Measurements from ENCODE around the gene GNG11. TPM values are rescaled to one million over a fixed set of nuclear protein-coding genes. Genes with fewer than 3 reads are reported as not detected.
A peak's percentile ranks its signal among the peaks of the same experiment; 100 is the strongest.

The GNG11 gene
- 6.7 TPM in 1 of 2 replicates, not detected in the other for total RNA-seq (ENCODE audit: low replicate concordance)
- long read RNA-seq: 0 reads

- no peaks in the 10 kb centered on the region for H3K9me3 Mint-ChIP-seq
- DNase-seq (ENCODE audit: extremely low spot score, unreplicated experiment): peak; percentile 72
- H3K27me3 Mint-ChIP-seq: peaks cover 31% of the 10 kb centered on the region
- H3K4me1 Mint-ChIP-seq (ENCODE audit: unreplicated experiment): peaks cover 17% of the 10 kb centered on the region
- TF ChIP-seq CTCF (conservative IDR thresholded peaks at IDR 0.05): no peak
- peak within 1 kb of the TSS; percentile 87 for H3K4me3 Mint-ChIP-seq
- peaks cover 5% of the 10 kb centered on the region for H3K36me3 Mint-ChIP-seq
- no peak within 1 kb of the TSS for H3K27ac Mint-ChIP-seq
Observed at GRCh38 chr7:93921607-93922566, at the start of gene GNG11. TSS of gene GNG11 (plus strand) at chr7:93921735. CDS start at chr7:93922138, 403 bp downstream.

- no peaks in the 10 kb centered on the region for H3K4me1 Mint-ChIP-seq (ENCODE audit: unreplicated experiment)
- H3K27ac Mint-ChIP-seq: no peak overlapping the region
- no peak for DNase-seq (ENCODE audit: extremely low spot score, unreplicated experiment)
- TF ChIP-seq CTCF (conservative IDR thresholded peaks at IDR 0.05): no peak
- no peaks in the 10 kb centered on the region for H3K36me3 Mint-ChIP-seq
- no peaks in the 10 kb centered on the region for H3K9me3 Mint-ChIP-seq
- no peaks in the 10 kb centered on the region for H3K27me3 Mint-ChIP-seq
- no peak overlapping the region for H3K4me3 Mint-ChIP-seq
Observed at GRCh38 chr7:93873998-93874574, 47.4 kb upstream of the GNG11 start.

- DNase-seq (ENCODE audit: extremely low spot score, unreplicated experiment): no peak
- H3K4me3 Mint-ChIP-seq: no peak overlapping the region
- H3K36me3 Mint-ChIP-seq: no peaks in the 10 kb centered on the region
- no peak overlapping the region for H3K27ac Mint-ChIP-seq
- H3K27me3 Mint-ChIP-seq: peaks cover 10% of the 10 kb centered on the region
- H3K4me1 Mint-ChIP-seq (ENCODE audit: unreplicated experiment): no peaks in the 10 kb centered on the region
- no peaks in the 10 kb centered on the region for H3K9me3 Mint-ChIP-seq
- TF ChIP-seq CTCF (conservative IDR thresholded peaks at IDR 0.05): no peak
Observed at GRCh38 chr7:93877742-93878141, 43.8 kb upstream of the GNG11 start.

GRCh38 chr7:93879356-93879755, 42.2 kb upstream of the GNG11 start:
- H3K36me3 Mint-ChIP-seq: no peaks in the 10 kb centered on the region
- no peak overlapping the region for H3K27ac Mint-ChIP-seq
- peaks cover 13% of the 10 kb centered on the region for H3K27me3 Mint-ChIP-seq
- no peak for TF ChIP-seq CTCF (conservative IDR thresholded peaks at IDR 0.05)
- no peaks in the 10 kb centered on the region for H3K4me1 Mint-ChIP-seq (ENCODE audit: unreplicated experiment)
- H3K9me3 Mint-ChIP-seq: no peaks in the 10 kb centered on the region
- H3K4me3 Mint-ChIP-seq: no peak overlapping the region
- no peak for DNase-seq (ENCODE audit: extremely low spot score, unreplicated experiment)

GRCh38 chr7:93882468-93882867, 39.1 kb upstream of the GNG11 start:
- no peak for TF ChIP-seq CTCF (conservative IDR thresholded peaks at IDR 0.05)
- Mint-ChIP-seq H3K9me3 (no peaks in the 10 kb centered on the region), H3K27me3 (peaks cover 16% of the 10 kb centered on the region), H3K27ac (no peak overlapping the region), H3K4me1 (ENCODE audit: unreplicated experiment) (no peaks in the 10 kb centered on the region), H3K36me3 (no peaks in the 10 kb centered on the region), H3K4me3 (no peak overlapping the region)
- DNase-seq (ENCODE audit: extremely low spot score, unreplicated experiment): no peak

Data from type B pancreatic cell (in vitro differentiated cells).